GM12865 (cell line): Measurements from ENCODE around the gene NRP1.

Experiments
- DNase-seq: peaks from one replicate; pipeline ENCODE4 v3.0.0; 2010; ENCODE audit warnings: low read depth
- H3K4me3 ChIP-seq: 2 replicates; pipeline ENCODE4 v1.5.1; 2011; ENCODE audit warnings: mild to moderate bottlenecking, low read depth, low read length, control low read depth
- CTCF ChIP-seq: IDR thresholded peaks from 2 replicates; pipeline ENCODE4 v1.5.1; 2011; ENCODE audit warnings: low read length, control low read depth, low read depth, inconsistent platforms; ENCODE audit not compliant: insufficient read depth; ENCODE audit errors: missing control alignments

Gene NRP1

GRCh38 chr10:33178026-33178755, 156.3 kb downstream of the NRP1 start:
- no peak for DNase-seq
- H3K4me3 ChIP-seq: no peak overlapping the region
- TF ChIP-seq CTCF: no peak

DNA sequence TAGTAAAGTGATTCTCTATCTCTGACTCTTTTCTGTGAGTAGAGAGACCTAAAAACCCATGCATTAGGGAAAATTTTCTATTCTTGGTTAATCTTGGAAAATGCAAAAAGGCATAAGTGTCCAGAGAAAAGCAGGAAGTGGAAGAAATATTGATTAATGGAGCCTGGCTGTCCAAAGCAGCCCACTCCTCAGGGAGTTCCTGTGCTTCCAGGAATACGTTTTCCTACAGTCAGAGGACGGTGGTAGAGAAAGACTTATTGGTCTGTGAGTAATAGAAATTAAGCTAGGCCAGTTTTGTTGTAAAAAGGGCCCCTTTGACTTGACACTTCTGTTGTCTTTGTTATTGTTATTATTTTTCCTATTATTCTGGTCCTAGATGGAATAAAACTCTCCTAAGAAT, 157.8 kb downstream of the NRP1 start:
- DNase-seq: no peak
- no peak overlapping the region for H3K4me3 ChIP-seq
- TF ChIP-seq CTCF: no peak

DNA sequence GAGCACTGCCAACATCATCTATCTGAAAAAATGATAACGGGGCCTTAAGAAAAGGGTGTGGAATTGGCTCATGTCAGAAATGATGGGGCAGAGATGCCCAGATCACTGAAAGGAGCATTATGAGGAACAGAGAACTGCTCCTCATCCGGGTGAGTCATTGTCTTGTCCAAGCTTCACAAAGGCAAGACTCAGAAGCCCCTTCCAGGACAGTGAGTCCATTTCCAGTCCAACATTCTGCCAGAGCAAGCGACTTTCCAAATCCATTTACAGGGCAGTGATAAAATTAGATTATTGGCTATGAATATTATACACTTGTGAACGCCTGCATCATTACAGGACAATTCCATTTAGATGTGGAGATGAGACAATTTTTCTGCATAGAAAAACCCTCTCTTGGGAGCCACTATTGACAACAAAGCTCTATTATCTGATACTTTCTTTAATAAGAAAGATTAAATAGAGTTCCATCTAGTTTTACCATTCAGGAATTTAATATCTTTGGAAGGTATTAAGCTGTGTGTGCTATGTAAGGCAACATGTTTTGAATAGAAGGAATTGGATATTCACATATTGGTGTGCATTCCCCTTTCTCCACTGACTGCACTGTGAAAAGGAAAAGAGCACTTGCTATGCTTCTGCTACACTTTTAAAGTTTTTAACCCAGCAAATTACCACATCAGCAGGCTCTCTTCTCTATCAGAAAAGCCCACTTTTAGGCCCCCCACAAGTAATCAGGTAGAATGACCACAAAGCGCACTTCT, 159.6 kb downstream of the NRP1 start:
- no peak for TF ChIP-seq CTCF
- DNase-seq: no peak
- H3K4me3 ChIP-seq: no peak overlapping the region

DNA sequence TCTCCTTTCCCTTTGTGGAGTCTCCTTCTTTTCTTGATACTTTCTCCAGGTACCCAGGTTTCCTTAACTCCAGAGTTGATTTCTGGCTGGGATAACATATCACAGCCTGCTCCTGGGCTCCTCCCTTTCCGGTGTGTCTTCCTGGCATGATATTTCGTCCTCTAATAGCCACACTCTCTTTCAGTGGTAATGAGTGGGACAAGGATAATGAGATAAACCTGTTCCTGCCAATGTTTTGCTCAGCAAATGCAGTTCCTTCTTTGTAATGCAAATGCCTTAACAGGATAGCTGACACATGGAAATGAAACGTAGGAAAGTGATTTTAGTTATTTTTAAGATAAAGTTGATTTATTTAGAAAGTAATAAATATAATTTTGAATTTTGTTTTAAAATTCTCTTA, 168.6 kb downstream of the NRP1 start:
- no peak for TF ChIP-seq CTCF
- H3K4me3 ChIP-seq: no peak overlapping the region
- no peak for DNase-seq

DNA sequence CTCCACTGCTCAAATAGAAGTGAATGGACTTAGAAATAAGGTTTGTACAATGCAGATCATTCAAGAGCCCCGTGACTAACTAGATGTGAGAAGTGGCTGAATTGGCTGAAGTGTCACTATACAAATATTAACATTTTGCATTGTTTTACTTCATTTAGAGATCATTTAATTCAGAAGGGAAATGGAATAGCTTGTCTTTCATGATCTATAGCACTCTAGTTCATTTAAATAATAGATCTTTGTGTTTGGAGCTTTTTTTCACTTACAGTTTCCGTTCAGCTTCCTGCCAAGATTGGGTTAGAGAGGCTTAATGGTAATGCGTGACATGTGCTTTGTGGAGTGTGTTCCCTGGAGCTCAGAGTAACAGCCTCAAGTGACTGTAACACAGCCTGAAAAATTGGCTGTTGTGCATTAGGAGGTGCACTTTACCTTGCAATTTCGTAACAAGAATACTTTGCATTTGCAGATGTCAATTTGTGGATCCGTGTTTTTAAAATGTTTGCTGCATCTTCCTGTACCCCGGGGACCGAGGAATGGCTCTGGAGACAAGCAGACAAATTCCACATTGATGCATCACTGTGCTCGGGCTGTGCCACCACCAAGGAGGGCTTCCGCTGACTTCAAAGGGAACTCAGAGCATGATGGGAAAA, 170.3 kb downstream of the NRP1 start:
- no peak for TF ChIP-seq CTCF
- no peak for DNase-seq
- H3K4me3 ChIP-seq: no peak overlapping the region

DNA sequence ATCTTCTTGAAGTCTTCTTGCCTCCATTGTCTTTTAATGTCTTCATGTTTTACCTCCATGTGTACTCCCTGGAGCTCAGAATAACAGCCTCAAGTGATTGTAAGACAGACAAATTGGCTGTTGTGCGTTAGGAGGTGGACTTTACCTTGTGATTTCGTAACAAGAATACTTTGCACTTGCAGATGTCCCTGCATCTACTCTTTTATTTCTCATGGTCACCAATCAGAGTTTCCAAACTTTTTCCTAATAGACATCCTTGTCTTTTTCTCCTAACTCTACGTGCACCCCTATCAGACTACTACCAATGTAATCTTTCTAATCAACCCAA, 172.3 kb downstream of the NRP1 start:
- no peak for DNase-seq
- TF ChIP-seq CTCF: no peak
- H3K4me3 ChIP-seq: no peak overlapping the region
